Daoy (cell line): ENCODE measurements around the gene GUCY1A2. TPM values are rescaled to one million over a fixed set of nuclear protein-coding genes. Genes with fewer than 3 reads are reported as not detected.
"Not testable (repeated sequence)": the region's sequence is repeated elsewhere in the genome, so short reads cannot be mapped to it uniquely, and the experiment has no call there.

Experiments used
- DNase-seq: peaks from one replicate; pipeline ENCODE4 v3.0.0-alpha.2; 2015; ENCODE audit warnings: low read depth
- total RNA-seq: library from RNA; depleted of rRNA; stranded (reverse); fragments of >200 nt; shearing (Covaris generic); gene quantifications from 2 replicates; pipeline ENCODE4 v1.2.3, GENCODE V29; 2014; rRNA removed

Gene GUCY1A2, protein sequence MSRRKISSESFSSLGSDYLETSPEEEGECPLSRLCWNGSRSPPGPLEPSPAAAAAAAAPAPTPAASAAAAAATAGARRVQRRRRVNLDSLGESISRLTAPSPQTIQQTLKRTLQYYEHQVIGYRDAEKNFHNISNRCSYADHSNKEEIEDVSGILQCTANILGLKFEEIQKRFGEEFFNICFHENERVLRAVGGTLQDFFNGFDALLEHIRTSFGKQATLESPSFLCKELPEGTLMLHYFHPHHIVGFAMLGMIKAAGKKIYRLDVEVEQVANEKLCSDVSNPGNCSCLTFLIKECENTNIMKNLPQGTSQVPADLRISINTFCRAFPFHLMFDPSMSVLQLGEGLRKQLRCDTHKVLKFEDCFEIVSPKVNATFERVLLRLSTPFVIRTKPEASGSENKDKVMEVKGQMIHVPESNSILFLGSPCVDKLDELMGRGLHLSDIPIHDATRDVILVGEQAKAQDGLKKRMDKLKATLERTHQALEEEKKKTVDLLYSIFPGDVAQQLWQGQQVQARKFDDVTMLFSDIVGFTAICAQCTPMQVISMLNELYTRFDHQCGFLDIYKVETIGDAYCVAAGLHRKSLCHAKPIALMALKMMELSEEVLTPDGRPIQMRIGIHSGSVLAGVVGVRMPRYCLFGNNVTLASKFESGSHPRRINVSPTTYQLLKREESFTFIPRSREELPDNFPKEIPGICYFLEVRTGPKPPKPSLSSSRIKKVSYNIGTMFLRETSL
- 0.71 and 1.1 TPM in 2 replicates for total RNA-seq

- peak; percentile 50 for DNase-seq
These were observed at the start of gene GUCY1A2 for GRCh38 chr11:107018219-107018901. GUCY1A2 (minus strand) TSS chr11:107018476; CDS start chr11:107018055, 421 bp downstream.

DNA sequence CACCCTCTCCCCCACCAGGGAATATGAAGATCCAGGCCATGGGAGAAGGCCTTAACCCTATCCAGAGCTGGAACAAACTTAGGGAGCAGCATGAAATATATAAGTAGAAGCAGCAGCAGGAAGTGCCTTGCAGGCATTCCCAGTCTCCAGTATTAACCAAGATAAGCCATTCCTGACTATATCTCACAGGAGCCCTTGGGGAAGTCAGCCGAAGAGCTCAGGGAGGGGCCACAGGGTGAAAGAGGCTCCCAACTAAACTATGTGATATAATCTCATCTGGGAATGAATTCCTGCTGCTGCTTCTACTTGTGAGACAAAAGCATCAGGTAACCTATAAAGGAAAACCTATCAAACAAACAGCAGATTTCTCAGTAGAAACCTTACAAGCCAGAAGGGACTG, 36.1 kb upstream of the GUCY1A2 start:
- DNase-seq: no peak

GRCh38 chr11:107051332-107051731, 33.1 kb upstream of the GUCY1A2 start:
- DNase-seq: not testable (repeated sequence)

GRCh38 chr11:107050899-107051298, 32.6 kb upstream of the GUCY1A2 start:
- DNase-seq: not testable (repeated sequence)

GRCh38 chr11:107050121-107050520, 31.8 kb upstream of the GUCY1A2 start:
- peak; percentile 17 for DNase-seq

GRCh38 chr11:107044503-107044902, 26.2 kb upstream of the GUCY1A2 start:
- DNase-seq: peak; percentile 43

DNA sequence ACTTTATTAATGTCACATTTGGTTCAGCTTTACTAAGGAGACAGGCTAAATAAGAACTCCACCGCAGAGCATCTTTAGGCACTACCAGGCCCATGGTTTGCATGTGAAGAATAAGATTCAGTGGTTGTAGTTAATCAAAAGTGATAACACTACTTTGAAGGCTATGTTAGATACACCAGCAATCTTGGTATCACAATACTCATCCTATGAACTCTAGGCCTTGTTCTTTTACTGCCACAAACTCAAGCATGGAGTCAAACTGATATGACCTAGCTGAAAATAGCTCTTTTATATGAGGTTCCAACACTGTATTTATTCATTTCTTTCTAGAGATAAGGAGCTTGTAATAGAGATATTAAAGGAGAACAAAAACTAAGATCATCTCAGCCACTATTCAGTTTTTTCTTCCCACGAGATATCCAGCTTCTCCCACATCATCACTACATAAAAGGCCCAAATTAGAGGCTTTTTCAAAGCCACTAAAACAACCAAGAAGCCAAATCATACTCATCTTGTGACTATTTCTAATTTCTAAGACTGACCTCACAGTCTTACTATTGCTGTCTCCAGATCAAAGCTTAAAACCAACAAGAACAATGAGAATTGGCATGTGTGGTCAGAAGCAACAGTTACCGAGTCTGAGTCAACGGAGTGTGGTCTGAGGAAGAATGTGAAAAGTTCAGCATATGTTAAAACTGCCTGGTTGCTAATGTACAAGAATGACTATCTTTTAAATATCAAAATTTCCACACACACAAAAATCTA, 25.1 kb upstream of the GUCY1A2 start:
- peak; percentile 90 for DNase-seq

DNA sequence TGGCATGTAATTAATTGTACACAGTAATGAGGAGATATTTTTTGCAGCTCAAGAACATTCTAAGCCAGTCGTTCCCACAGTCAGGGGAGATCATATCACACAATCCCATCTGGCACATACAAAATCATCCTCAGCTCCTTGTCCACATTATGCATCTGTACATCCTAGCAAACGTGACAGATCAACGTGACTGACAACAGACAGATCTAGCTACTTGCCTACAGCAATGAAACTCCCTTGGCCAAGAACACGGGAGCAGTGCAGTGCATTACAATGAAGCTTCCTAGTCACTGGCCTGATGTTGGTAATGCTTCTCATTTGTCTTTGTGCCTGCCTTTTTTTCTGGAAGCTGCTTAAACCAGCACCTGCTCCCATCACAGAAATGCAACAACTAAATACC, 24.5 kb upstream of the GUCY1A2 start:
- DNase-seq: peak; percentile 22

- DNase-seq: peak; percentile 82
These were observed 22.8 kb upstream of the GUCY1A2 start for GRCh38 chr11:107041088-107041444.

GRCh38 chr11:107040433-107041087, 22.3 kb upstream of the GUCY1A2 start:
- peak; percentile 37 for DNase-seq

GRCh38 chr11:107025673-107026072, 7.4 kb upstream of the GUCY1A2 start:
- no peak for DNase-seq

DNA sequence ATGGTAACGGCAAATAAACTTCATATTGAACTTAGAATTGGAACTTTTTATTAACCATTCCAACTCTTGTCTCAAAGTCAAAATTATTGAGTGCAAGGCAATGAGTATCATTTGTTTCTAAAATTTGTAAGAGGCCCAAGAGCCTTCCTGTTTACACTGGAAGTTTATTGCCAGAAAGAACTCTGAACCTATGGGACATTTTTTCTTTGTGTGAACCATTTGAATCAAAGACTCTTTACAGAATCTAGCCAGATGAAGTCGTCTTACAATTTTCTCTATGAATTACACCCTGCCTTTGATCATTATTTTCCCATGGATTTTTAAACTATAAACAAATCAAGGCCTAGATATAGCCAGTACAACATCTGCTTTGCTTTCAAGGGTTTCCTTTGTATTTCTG, 2.3 kb upstream of the GUCY1A2 start:
- DNase-seq: no peak

GRCh38 chr11:107018902-107019493, 722 bp upstream of the GUCY1A2 start:
- DNase-seq: peak; percentile 67

- peak; percentile 76 for DNase-seq
These were observed 650 bp downstream of the GUCY1A2 start for GRCh38 chr11:107017433-107018218.

- DNase-seq: no peak
These were observed 1.2 kb downstream of the GUCY1A2 start for GRCh38 chr11:107017104-107017432.

- no peak for DNase-seq
These were observed 3.4 kb downstream of the GUCY1A2 start for GRCh38 chr11:107014871-107015270.

DNA sequence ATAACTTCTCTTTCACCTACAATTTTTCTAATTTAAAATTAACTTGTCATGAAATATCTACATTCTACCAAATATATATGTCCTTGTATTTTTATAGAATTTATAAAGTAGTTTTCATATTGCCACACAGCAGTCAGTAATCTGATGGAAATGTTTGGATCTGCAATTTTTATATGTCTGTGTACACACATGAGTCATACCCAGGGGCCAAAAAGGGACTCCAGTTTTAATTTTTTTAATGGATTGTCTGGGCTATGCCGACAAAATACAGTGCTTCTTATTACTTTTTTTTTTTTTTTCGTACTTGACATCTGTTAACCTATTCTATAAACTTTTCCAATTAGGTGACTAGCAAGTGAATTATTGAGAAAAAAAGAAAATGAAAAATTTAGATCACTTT, 6.3 kb downstream of the GUCY1A2 start:
- DNase-seq: peak; percentile 18

DNA sequence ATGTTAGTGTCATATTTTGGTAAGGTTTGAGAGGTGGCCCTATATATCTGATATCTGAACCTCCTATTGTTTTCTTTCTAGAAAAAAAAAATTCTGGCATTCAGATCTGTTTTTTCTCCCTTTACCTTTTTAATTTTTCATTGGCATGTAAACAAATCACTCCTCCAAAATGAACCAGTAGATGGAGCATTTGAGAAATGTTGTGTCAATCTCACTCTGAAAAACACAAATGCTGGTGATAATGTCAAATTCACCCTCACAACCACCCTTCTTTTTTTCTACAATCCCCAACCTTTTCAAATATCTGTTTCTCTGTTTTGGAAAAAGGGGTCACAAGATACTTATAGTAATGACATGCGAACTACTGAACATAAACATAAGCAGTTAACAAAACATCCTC, 9.1 kb downstream of the GUCY1A2 start:
- DNase-seq: no peak

GRCh38 chr11:107006076-107006833, 12.0 kb downstream of the GUCY1A2 start:
- no peak for DNase-seq
